GM12878 (cell line): Measurements from ENCODE around the gene MTMR10. TPM values are rescaled to one million over a fixed set of nuclear protein-coding genes. Genes with fewer than 3 reads are reported as not detected.

Experiments
- ATAC-seq: fragments of 200-7000 bp; cut with Tn5 transposase; 3 replicates; pipeline ENCODE4 v1.9.1; 2020; ENCODE audit warnings: mild to moderate bottlenecking, moderate library complexity
- BruUV-seq: library from RNA; stranded (reverse); fragments of 400-500 nt; replicated peaks from 2 replicates; lab custom pipeline; 2021; lab: Mats Ljungman, UMichigan
- CTCF ChIA-PET: fragments of 300-600 bp; sonication (Branson Sonifier 250); formaldehyde crosslinking; extraction: SDS; loops from one replicate; lab custom pipeline; 2021; ENCODE audit warnings: inconsistent platforms; lab: Yijun Ruan, JAX
- POLR2A ChIA-PET: fragments of 350-600 bp; formaldehyde crosslinking; extraction: SDS; loops from one replicate; lab custom pipeline; 2021; ENCODE audit warnings: inconsistent platforms; lab: Charles Lee
- RAD21 ChIA-PET: fragments of 300-600 bp; sonication (Branson Sonifier 250); formaldehyde crosslinking; loops from one replicate; lab custom pipeline; 2023; ENCODE audit warnings: antibody characterized with exemption; ENCODE audit not compliant: unreplicated experiment; lab: Charles Lee
- SMC1A ChIA-PET: fragments of 300-600 bp; sonication (Branson Sonifier 250); formaldehyde crosslinking; loops from one replicate; lab custom pipeline; 2023; ENCODE audit not compliant: unreplicated experiment, uncharacterized antibody; lab: Charles Lee
- DNase-seq: peaks from one replicate; pipeline ENCODE4 v3.0.0-alpha.2; 2011; ENCODE audit warnings: low read depth, low spot score
- FAIRE-seq: peaks from 3 replicates; lab custom pipeline; 2011; peaks lifted over from hg19 to GRCh38; lab: Jason Lieb, UNC
- H2AFZ ChIP-seq: 2 replicates; pipeline ENCODE4 v1.6.0; 2011; ENCODE audit warnings: low read depth, low read length, control low read depth; ENCODE audit not compliant: control insufficient read depth
- H3K27ac ChIP-seq: 2 replicates; pipeline ENCODE4 v1.5.1; 2011; ENCODE audit warnings: control low read depth; ENCODE audit not compliant: control insufficient read depth, insufficient read depth
- H3K27me3 ChIP-seq, 2 experiments: replicated peaks in 1 of 2; 2 replicates each; pipeline versions ENCODE4 v1.6.0 to v1.6.1; 2011; ENCODE audit warnings: low read length in 1 of 2; ENCODE audit not compliant: control insufficient read depth in 2 of 2, insufficient read depth in 2 of 2
- H3K36me3 ChIP-seq, 2 experiments: 2 replicates each; pipeline ENCODE4 v1.5.1; 2011; ENCODE audit warnings: low read length in 1 of 2; ENCODE audit not compliant: control insufficient read depth in 2 of 2, insufficient read depth in 2 of 2
- H3K4me1 ChIP-seq: 2 replicates; pipeline ENCODE4 v1.6.1; 2011; ENCODE audit warnings: mild to moderate bottlenecking, low read length, moderate library complexity, mixed read lengths; ENCODE audit not compliant: control insufficient read depth, insufficient read depth
- H3K4me2 ChIP-seq: 2 replicates; pipeline ENCODE4 v1.6.0; 2011; ENCODE audit warnings: control low read depth; ENCODE audit not compliant: control insufficient read depth, insufficient read depth
- H3K4me3 ChIP-seq: fragments of 200-600 bp; sonication (generic); 2 replicates; pipeline ENCODE4 v1.5.1; 2016
- H3K79me2 ChIP-seq: 2 replicates; pipeline ENCODE4 v1.6.0; 2011; ENCODE audit warnings: low read length; ENCODE audit not compliant: control insufficient read depth, insufficient read depth
- H3K9ac ChIP-seq: 2 replicates; pipeline ENCODE4 v1.8.0; 2011; ENCODE audit warnings: low read length, control low read depth, mixed read lengths; ENCODE audit not compliant: control insufficient read depth, insufficient read depth
- H3K9me3 ChIP-seq: replicated peaks from 3 replicates; pipeline ENCODE4 v1.5.1; 2011; ENCODE audit warnings: mild to moderate bottlenecking, low read length; ENCODE audit not compliant: control insufficient read depth, insufficient read depth
- H4K20me1 ChIP-seq: 2 replicates; pipeline ENCODE4 v1.6.0; 2011; ENCODE audit not compliant: control insufficient read depth, insufficient read depth
- BRCA1 ChIP-seq: IDR thresholded peaks from 2 replicates; pipeline ENCODE4 v1.6.1; 2011; ENCODE audit warnings: low read depth, low read length, improper control_type of control experiment
- CHD4 ChIP-seq: fragments of 200-600 bp; sonication (generic); IDR thresholded peaks from 2 replicates; pipeline ENCODE4 v1.6.1; 2016; ENCODE audit warnings: mild to moderate bottlenecking
- CREM ChIP-seq: IDR thresholded peaks from 2 replicates; pipeline ENCODE4 v1.6.1; 2014; ENCODE audit warnings: antibody characterized with exemption, low read depth
- E4F1 ChIP-seq: fragments of 450-650 bp; IDR thresholded peaks from 2 replicates; pipeline ENCODE4 v1.6.1; 2018; ENCODE audit warnings: borderline replicate concordance, mild to moderate bottlenecking; ENCODE audit not compliant: partially characterized antibody
- ESRRA ChIP-seq: IDR thresholded peaks from 2 replicates; pipeline ENCODE4 v1.6.1; 2012; ENCODE audit warnings: mild to moderate bottlenecking, low read length, improper control_type of control experiment
- IRF4 ChIP-seq: IDR thresholded peaks from 2 replicates; pipeline ENCODE4 v1.6.1; 2011; ENCODE audit warnings: low read depth, low read length
- JUND ChIP-seq: IDR thresholded peaks from 2 replicates; pipeline ENCODE4 v1.6.1; 2012; ENCODE audit warnings: low read depth, mild to moderate bottlenecking, low read length, improper control_type of control experiment, moderate library complexity
- SREBF1 ChIP-seq: IDR thresholded peaks from 2 replicates; pipeline ENCODE4 v1.6.1; 2012; ENCODE audit warnings: mild to moderate bottlenecking, low read length
- STAT1 ChIP-seq: fragments of 450-650 bp; conservative IDR thresholded peaks from 2 replicates; pipeline ENCODE4 v1.6.1; 2014; ENCODE audit warnings: antibody characterized with exemption, mild to moderate bottlenecking
- TARDBP ChIP-seq: IDR thresholded peaks from 2 replicates; pipeline ENCODE4 v1.6.1; 2016; ENCODE audit warnings: borderline replicate concordance
- TCF7 ChIP-seq: IDR thresholded peaks from 2 replicates; pipeline ENCODE4 v1.6.1; 2014; ENCODE audit warnings: antibody characterized with exemption, borderline replicate concordance
- ZBED1 ChIP-seq: IDR thresholded peaks from 2 replicates; pipeline ENCODE4 v1.6.1; 2016; ENCODE audit warnings: borderline replicate concordance
- WGBS: methylation state at CpG from one replicate; pipeline ENCODE4 v1.1.6; 2016; ENCODE audit warnings: low lambda C conversion rate; ENCODE audit not compliant: insufficient replicate concordance, insufficient coverage; ENCODE audit errors: missing lambda C conversion rate; 5-methylcytosine and 5-hydroxymethylcytosine counted together
- in situ Hi-C: fragments of 300-500 bp; cut with MboI; formaldehyde crosslinking; loops from 9 replicates; pipeline ENCODE4 v1.14.3; 2018; ENCODE audit warnings: mixed read lengths
- intact Hi-C: fragments of 100-400 bp; cut with micrococcal nuclease; formaldehyde crosslinking; loops from one replicate; pipeline ENCODE4 v1.14.2; 2022; ENCODE audit not compliant: unreplicated experiment
- polyA plus RNA-seq, 11 experiments: library from polyadenylated mRNA; depleted of rRNA in 4 of 11; unstranded in 6 of 11; stranded (reverse) in 5 of 11; fragments of >200 nt; fragmentation: Nextera tagmentation in 4 of 11; fragmentation: Illumina TruSeq in 1 of 11; extraction: Ambion mirVana in 4 of 11; extraction: Trizol in 1 of 11; gene quantifications; 1 replicate in 1 of 11; 2 replicates in 10 of 11; pipeline versions ENCODE4 v1.2.1 to v1.2.3, GENCODE V29; 2011 to 2016; ENCODE audit warnings: inconsistent platforms in 2 of 11, missing spikeins in 2 of 11, low read depth in 1 of 11
- total RNA-seq, 4 experiments: library from RNA; depleted of rRNA in 3 of 4; stranded (reverse); fragments of >200 nt in 3 of 4; fragmentation: Illumina TruSeq in 1 of 4; extraction: Trizol in 1 of 4; gene quantifications; 2 replicates each; pipeline versions ENCODE4 v1.2.1 to v1.2.3, GENCODE V29; 2013 to 2021
- TF ChIP-seq, protein P1 (sequence below): fragments of 450-650 bp; IDR thresholded peaks from 2 replicates; pipeline ENCODE4 v1.6.1; 2017; ENCODE audit warnings: mild to moderate bottlenecking, moderate library complexity
- TF ChIP-seq, protein P2 (sequence below): fragments of 450-650 bp; IDR thresholded peaks from 2 replicates; pipeline ENCODE4 v1.6.1; 2017; ENCODE audit warnings: mild to moderate bottlenecking, low read depth, inconsistent platforms; ENCODE audit not compliant: poor library complexity, severe bottlenecking

MTMR10 gene
- total and polyA plus RNA-seq, 10 of the 15 experiments (the other 5 are each of a cell fraction or from before 2014, with no cell fraction given) = 1.9 to 13.6 (median 8.9) TPM

DNA sequence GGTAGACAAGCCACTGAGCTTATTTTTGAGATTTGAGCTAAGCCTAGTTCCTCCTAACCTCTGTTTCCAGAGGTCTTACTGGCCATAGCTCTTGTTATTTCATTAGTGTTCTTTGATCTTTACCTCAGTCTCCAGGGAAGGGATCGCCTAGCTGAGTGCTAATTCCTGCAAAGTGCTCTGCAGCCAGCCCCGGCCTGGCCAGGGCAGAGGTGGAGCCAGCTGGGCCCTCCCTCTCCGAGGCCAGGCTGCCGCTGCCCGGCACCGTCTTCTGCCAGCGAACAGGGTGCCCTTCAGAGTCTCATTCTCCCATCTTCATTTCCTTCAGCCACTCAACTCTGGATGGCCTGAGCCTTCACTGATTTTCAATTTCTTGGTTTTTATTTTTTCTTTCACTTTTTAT is 68.0 kb downstream of the MTMR10 start (continued):
- TF ChIP-seq E4F1 (no peak), STAT1 (no peak), ZBED1 (no peak)

GRCh38 chr15:30922480-30923311 is 68.7 kb downstream of the MTMR10 start:
- FAIRE-seq = no peak
- no peak for DNase-seq
- no peaks in the 10 kb centered on the region; the same call in 1 of the 2 replicates for H4K20me1 ChIP-seq
- POLR2A ChIA-PET = no interaction called here
- peaks cover 19% of the 10 kb centered on the region for H3K4me1 ChIP-seq
- CTCF ChIA-PET = no interaction called here
- H3K27me3 ChIP-seq = no peaks in the 10 kb centered on the region
- no peak overlapping the region for H2AFZ ChIP-seq
- no peak overlapping the region for H3K9ac ChIP-seq
- BruUV-seq = no TSS peak
- H3K27ac ChIP-seq = no peak overlapping the region
- H3K36me3 ChIP-seq = peaks cover 13 to 32% of the 10 kb centered on the region in 2 experiments
- no peaks in the 10 kb centered on the region for H3K9me3 ChIP-seq
- ATAC-seq = no peak
- no peaks in the 10 kb centered on the region for H3K79me2 ChIP-seq
- in situ Hi-C loops (no loop called here), intact Hi-C loops (loop anchor here (5.0 kb wide), 1 partner anchor 50 kb away; no protein-coding TSS in a partner anchor)
- WGBS = 96% methylated on average over 14 of the region's 14 CpGs
- no peak overlapping the region for H3K4me2 ChIP-seq
- RAD21 ChIA-PET = interaction anchor here (0.9 kb wide), 1 partner anchor 207 kb away, joined by 3 read pairs; no protein-coding TSS in a partner anchor
- no peak overlapping the region for H3K4me3 ChIP-seq
- SMC1A ChIA-PET = interaction anchor here (1.7 kb wide), 1 partner anchor 28 kb away, joined by 4 read pairs; no protein-coding TSS in a partner anchor
- TF ChIP-seq, protein P1, sequence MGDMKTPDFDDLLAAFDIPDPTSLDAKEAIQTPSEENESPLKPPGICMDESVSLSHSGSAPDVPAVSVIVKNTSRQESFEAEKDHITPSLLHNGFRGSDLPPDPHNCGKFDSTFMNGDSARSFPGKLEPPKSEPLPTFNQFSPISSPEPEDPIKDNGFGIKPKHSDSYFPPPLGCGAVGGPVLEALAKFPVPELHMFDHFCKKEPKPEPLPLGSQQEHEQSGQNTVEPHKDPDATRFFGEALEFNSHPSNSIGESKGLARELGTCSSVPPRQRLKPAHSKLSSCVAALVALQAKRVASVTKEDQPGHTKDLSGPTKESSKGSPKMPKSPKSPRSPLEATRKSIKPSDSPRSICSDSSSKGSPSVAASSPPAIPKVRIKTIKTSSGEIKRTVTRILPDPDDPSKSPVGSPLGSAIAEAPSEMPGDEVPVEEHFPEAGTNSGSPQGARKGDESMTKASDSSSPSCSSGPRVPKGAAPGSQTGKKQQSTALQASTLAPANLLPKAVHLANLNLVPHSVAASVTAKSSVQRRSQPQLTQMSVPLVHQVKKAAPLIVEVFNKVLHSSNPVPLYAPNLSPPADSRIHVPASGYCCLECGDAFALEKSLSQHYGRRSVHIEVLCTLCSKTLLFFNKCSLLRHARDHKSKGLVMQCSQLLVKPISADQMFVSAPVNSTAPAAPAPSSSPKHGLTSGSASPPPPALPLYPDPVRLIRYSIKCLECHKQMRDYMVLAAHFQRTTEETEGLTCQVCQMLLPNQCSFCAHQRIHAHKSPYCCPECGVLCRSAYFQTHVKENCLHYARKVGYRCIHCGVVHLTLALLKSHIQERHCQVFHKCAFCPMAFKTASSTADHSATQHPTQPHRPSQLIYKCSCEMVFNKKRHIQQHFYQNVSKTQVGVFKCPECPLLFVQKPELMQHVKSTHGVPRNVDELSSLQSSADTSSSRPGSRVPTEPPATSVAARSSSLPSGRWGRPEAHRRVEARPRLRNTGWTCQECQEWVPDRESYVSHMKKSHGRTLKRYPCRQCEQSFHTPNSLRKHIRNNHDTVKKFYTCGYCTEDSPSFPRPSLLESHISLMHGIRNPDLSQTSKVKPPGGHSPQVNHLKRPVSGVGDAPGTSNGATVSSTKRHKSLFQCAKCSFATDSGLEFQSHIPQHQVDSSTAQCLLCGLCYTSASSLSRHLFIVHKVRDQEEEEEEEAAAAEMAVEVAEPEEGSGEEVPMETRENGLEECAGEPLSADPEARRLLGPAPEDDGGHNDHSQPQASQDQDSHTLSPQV = no peak
- TF ChIP-seq JUND (no peak), TARDBP (no peak), IRF4 (no peak), BRCA1 (no peak), TCF7 (no peak), CHD4 (no peak), CREM (no peak), ESRRA (no peak), SREBF1 (no peak)
- TF ChIP-seq, protein P2, sequence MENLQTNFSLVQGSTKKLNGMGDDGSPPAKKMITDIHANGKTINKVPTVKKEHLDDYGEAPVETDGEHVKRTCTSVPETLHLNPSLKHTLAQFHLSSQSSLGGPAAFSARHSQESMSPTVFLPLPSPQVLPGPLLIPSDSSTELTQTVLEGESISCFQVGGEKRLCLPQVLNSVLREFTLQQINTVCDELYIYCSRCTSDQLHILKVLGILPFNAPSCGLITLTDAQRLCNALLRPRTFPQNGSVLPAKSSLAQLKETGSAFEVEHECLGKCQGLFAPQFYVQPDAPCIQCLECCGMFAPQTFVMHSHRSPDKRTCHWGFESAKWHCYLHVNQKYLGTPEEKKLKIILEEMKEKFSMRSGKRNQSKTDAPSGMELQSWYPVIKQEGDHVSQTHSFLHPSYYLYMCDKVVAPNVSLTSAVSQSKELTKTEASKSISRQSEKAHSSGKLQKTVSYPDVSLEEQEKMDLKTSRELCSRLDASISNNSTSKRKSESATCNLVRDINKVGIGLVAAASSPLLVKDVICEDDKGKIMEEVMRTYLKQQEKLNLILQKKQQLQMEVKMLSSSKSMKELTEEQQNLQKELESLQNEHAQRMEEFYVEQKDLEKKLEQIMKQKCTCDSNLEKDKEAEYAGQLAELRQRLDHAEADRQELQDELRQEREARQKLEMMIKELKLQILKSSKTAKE = no peak
